HCT116 (cell line): ENCODE measurements around the gene MED26. TPM values are rescaled to one million over a fixed set of nuclear protein-coding genes. Genes with fewer than 3 reads are reported as not detected.

Source experiments
- ATAC-seq: fragments of 200-7000 bp; cut with Tn5 transposase; 2 replicates; pipeline ENCODE4 v1.9.1; 2020; ENCODE audit warnings: mild to moderate bottlenecking, moderate library complexity
- BruUV-seq: library from RNA; stranded (reverse); fragments of 400-500 nt; replicated peaks from 2 replicates; lab custom pipeline; 2021; lab: Mats Ljungman, UMichigan
- CTCF ChIA-PET: fragments of 300-600 bp; sonication (Branson Sonifier 250); formaldehyde crosslinking; loops from one replicate; lab custom pipeline; 2021; ENCODE audit warnings: antibody characterized with exemption; lab: Charles Lee
- POLR2A ChIA-PET: fragments of 300-600, 350-600 bp; sonication (Branson Sonifier 250); formaldehyde crosslinking; loops from one replicate; lab custom pipeline; 2021; ENCODE audit warnings: antibody characterized with exemption; lab: Charles Lee
- RAD21 ChIA-PET, 2 experiments: fragments of 300-600 bp; sonication (Branson Sonifier 250); formaldehyde crosslinking; loops; one replicate each; lab custom pipeline; 2023; ENCODE audit warnings: low total read pairs in 2 of 2; ENCODE audit not compliant: uncharacterized antibody in 2 of 2, unreplicated experiment in 2 of 2, low non-redundant PET in 1 of 2; lab: Charles Lee
- DNase-seq: peaks from one replicate; pipeline ENCODE4 v3.0.0-alpha.2; 2010; ENCODE audit warnings: low read depth, low spot score
- H2AFZ ChIP-seq: fragments of 200-600 bp; shearing (Covaris generic), sonication (generic); 2 replicates; pipeline ENCODE4 v1.6.1; 2017; ENCODE audit warnings: low read depth, mixed run types, mixed read lengths, antibody characterized with exemption, low read length; ENCODE audit not compliant: poor library complexity, severe bottlenecking
- H3K27ac ChIP-seq: 2 replicates; pipeline ENCODE4 v1.5.1; 2012; ENCODE audit warnings: low read depth, low read length
- H3K27me3 ChIP-seq: fragments of 200-600 bp; sonication (generic); 2 replicates; pipeline ENCODE4 v1.6.1; 2016; ENCODE audit warnings: mixed run types, low read length, mixed read lengths; ENCODE audit not compliant: insufficient read depth
- H3K36me3 ChIP-seq, 2 experiments: fragments of 200-500 bp in 1 of 2; fragments of 200-600 bp in 1 of 2; sonication (Bioruptor generic) in 1 of 2; sonication (generic) in 1 of 2; 2 replicates each; pipeline versions ENCODE4 v1.5.1 to v1.6.1; 2014 to 2016; ENCODE audit warnings: low read length in 2 of 2, inconsistent platforms in 1 of 2, mixed read lengths in 1 of 2, mixed run types in 1 of 2; ENCODE audit not compliant: insufficient read depth in 2 of 2, control insufficient read depth in 1 of 2
- H3K4me1 ChIP-seq, 2 experiments: fragments of 200-600 bp in 1 of 2; sonication (generic) in 1 of 2; 2 replicates each; pipeline versions ENCODE4 v1.5.1 to v1.6.1; 2012 to 2017; ENCODE audit warnings: low read length in 2 of 2, inconsistent platforms in 1 of 2, mild to moderate bottlenecking in 1 of 2, mixed read lengths in 1 of 2, mixed run types in 1 of 2, moderate library complexity in 1 of 2; ENCODE audit not compliant: insufficient read depth in 2 of 2, control insufficient read depth in 1 of 2
- H3K4me2 ChIP-seq: fragments of 200-600 bp; sonication (generic); 2 replicates; pipeline ENCODE4 v1.6.1; 2017; ENCODE audit warnings: mixed run types, low read length, mixed read lengths
- H3K4me3 ChIP-seq, 2 experiments: fragments of 200-600 bp in 1 of 2; sonication (generic) in 1 of 2; replicated peaks in 1 of 2; 2 replicates each; pipeline ENCODE4 v1.5.1; 2011 to 2016; ENCODE audit warnings: low read length in 2 of 2, control low read depth in 1 of 2, low read depth in 1 of 2, mild to moderate bottlenecking in 1 of 2, mixed read lengths in 1 of 2, mixed run types in 1 of 2
- H3K79me2 ChIP-seq: fragments of 200-600 bp; sonication (generic); 2 replicates; pipeline ENCODE4 v1.6.1; 2017; ENCODE audit warnings: mild to moderate bottlenecking, mixed run types, low read length, moderate library complexity, mixed read lengths; ENCODE audit not compliant: insufficient read depth
- H3K9ac ChIP-seq: fragments of 200-600 bp; sonication (generic); 2 replicates; pipeline ENCODE4 v1.6.1; 2016; ENCODE audit warnings: low read length, mixed read lengths
- H3K9me2 ChIP-seq: fragments of 200-600 bp; sonication (generic), shearing (Covaris generic); 2 replicates; pipeline ENCODE4 v1.6.1; 2017; ENCODE audit warnings: mixed run types, mild to moderate bottlenecking, moderate library complexity; ENCODE audit not compliant: insufficient read depth
- H3K9me3 ChIP-seq, 2 experiments: fragments of 200-500 bp in 1 of 2; fragments of 200-600 bp in 1 of 2; sonication (Bioruptor generic) in 1 of 2; sonication (generic) in 1 of 2; 2 replicates each; pipeline ENCODE4 v1.6.1; 2014 to 2017; ENCODE audit warnings: low read length in 2 of 2, mixed read lengths in 2 of 2, inconsistent platforms in 1 of 2, low read depth in 1 of 2, mild to moderate bottlenecking in 1 of 2, mixed run types in 1 of 2, moderate library complexity in 1 of 2; ENCODE audit not compliant: control insufficient read depth in 1 of 2, insufficient read depth in 1 of 2
- H4K20me1 ChIP-seq: fragments of 200-600 bp; sonication (generic), shearing (Covaris generic); 2 replicates; pipeline ENCODE4 v1.6.1; 2017; ENCODE audit warnings: mixed run types, mild to moderate bottlenecking, moderate library complexity; ENCODE audit not compliant: insufficient read depth
- CEBPB ChIP-seq: IDR thresholded peaks from 2 replicates; pipeline ENCODE4 v1.6.1; 2012; ENCODE audit warnings: low read depth
- EZH2 ChIP-seq: fragments of 200-600 bp; sonication (generic); IDR thresholded peaks from 2 replicates; pipeline ENCODE4 v1.6.1; 2017; ENCODE audit warnings: antibody characterized with exemption, mixed run types
- EZH2phosphoT487 ChIP-seq: fragments of 200-600 bp; IDR thresholded peaks from 2 replicates; pipeline ENCODE4 v1.6.1; 2018; ENCODE audit warnings: antibody characterized with exemption, borderline replicate concordance
- FOSL1 ChIP-seq: IDR thresholded peaks from 2 replicates; pipeline ENCODE4 v1.6.1; 2012; ENCODE audit warnings: low read depth
- JUND ChIP-seq: IDR thresholded peaks from 2 replicates; pipeline ENCODE4 v1.6.1; 2012
- POLR2AphosphoS5 ChIP-seq: IDR thresholded peaks from 2 replicates; pipeline ENCODE4 v1.6.1; 2011; ENCODE audit warnings: mild to moderate bottlenecking, low read depth, low read length, moderate library complexity
- SP1 ChIP-seq: IDR thresholded peaks from 2 replicates; pipeline ENCODE4 v1.6.1; 2012; ENCODE audit warnings: low read depth
- SRF ChIP-seq: IDR thresholded peaks from 2 replicates; pipeline ENCODE4 v1.6.1; 2012; ENCODE audit warnings: low read depth
- ZFX ChIP-seq: fragments of 450-650 bp; IDR thresholded peaks from 2 replicates; pipeline ENCODE4 v1.6.1; 2017
- ZNF274 ChIP-seq: fragments of 200-500 bp; sonication (Bioruptor generic); IDR thresholded peaks from 2 replicates; pipeline ENCODE4 v1.6.1; 2014; ENCODE audit warnings: mild to moderate bottlenecking, low read depth, low read length, inconsistent platforms
- intact Hi-C: fragments of 100-400 bp; cut with micrococcal nuclease; formaldehyde crosslinking; loops from 2 replicates; pipeline ENCODE4 v1.10.0; 2022
- total RNA-seq: library from RNA; stranded (reverse); gene quantifications from one replicate; pipeline ENCODE4 v1.2.1, GENCODE V29; 2021; ENCODE audit not compliant: unreplicated experiment
- TF ChIP-seq, protein P1 (sequence below): IDR thresholded peaks from 2 replicates; pipeline ENCODE4 v1.6.1; 2012
- TF ChIP-seq, protein P2 (sequence below): IDR thresholded peaks from 2 replicates; pipeline ENCODE4 v1.6.1; 2011; ENCODE audit warnings: mild to moderate bottlenecking, low read length, moderate library complexity; ENCODE audit not compliant: insufficient replicate concordance; ENCODE audit errors: extremely low read depth
- TF ChIP-seq, protein P3 (sequence below): IDR thresholded peaks from 2 replicates; pipeline ENCODE4 v1.6.1; 2012
- TF ChIP-seq, protein P4 (sequence below): IDR thresholded peaks from 2 replicates; pipeline ENCODE4 v1.6.1; 2012; ENCODE audit warnings: low read depth

The MED26 gene
- total RNA-seq, 1 experiment from 2014 or later: 13.3 TPM

DNA sequence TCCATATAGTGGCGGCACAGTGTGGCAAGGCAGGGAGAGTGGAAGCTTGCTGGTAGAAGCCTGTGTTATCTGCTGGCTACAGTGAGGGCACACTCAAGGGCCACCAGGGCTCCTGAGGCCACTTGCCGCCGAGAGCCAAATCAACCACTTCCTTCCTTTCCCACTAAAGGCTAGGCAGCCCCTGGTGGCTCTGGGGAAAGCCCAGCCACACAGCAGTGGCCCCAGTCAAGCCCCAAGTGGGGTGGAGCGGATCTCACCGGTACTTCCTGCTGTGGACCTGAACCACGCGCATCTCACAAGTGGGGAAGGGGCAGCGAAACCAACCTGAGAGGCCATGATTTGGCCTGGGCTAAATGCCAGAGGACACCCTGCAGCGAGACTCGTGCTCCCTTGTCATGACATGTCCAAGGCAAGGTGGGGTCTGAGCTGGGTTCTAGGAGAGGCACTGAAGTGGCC, 33.8 kb downstream of the MED26 start:
- intact Hi-C loops: no loop called here
- CTCF ChIA-PET: no interaction called here
- no TSS peak for BruUV-seq
- Histone ChIP-seq H3K4me1 (peaks cover 6 to 18% of the 10 kb centered on the region in 2 experiments; a peak in 3 of 4 replicates), H3K79me2 (peaks cover 100% of the 10 kb centered on the region), H3K36me3 (no peaks in the 10 kb centered on the region), H3K9me2 (no peaks in the 10 kb centered on the region), H3K27me3 (no peaks in the 10 kb centered on the region), H3K4me2 (no peak overlapping the region), H2AFZ (no peak overlapping the region)
- no peak for DNase-seq
- RAD21 ChIA-PET: no interaction called here
- TF ChIP-seq ZFX: no peak
- TF ChIP-seq SP1: no peak
- no peak for TF ChIP-seq ZNF274
- TF ChIP-seq, protein P1, sequence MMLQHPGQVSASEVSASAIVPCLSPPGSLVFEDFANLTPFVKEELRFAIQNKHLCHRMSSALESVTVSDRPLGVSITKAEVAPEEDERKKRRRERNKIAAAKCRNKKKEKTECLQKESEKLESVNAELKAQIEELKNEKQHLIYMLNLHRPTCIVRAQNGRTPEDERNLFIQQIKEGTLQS: no peak
- TF ChIP-seq, protein P2, sequence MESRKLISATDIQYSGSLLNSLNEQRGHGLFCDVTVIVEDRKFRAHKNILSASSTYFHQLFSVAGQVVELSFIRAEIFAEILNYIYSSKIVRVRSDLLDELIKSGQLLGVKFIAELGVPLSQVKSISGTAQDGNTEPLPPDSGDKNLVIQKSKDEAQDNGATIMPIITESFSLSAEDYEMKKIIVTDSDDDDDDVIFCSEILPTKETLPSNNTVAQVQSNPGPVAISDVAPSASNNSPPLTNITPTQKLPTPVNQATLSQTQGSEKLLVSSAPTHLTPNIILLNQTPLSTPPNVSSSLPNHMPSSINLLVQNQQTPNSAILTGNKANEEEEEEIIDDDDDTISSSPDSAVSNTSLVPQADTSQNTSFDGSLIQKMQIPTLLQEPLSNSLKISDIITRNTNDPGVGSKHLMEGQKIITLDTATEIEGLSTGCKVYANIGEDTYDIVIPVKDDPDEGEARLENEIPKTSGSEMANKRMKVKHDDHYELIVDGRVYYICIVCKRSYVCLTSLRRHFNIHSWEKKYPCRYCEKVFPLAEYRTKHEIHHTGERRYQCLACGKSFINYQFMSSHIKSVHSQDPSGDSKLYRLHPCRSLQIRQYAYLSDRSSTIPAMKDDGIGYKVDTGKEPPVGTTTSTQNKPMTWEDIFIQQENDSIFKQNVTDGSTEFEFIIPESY: no peak
- TF ChIP-seq CEBPB: no peak
- no peak for TF ChIP-seq POLR2AphosphoS5
- TF ChIP-seq EZH2phosphoT487: no peak
- no peak for TF ChIP-seq EZH2
- TF ChIP-seq JUND: no peak
- TF ChIP-seq, protein P3, sequence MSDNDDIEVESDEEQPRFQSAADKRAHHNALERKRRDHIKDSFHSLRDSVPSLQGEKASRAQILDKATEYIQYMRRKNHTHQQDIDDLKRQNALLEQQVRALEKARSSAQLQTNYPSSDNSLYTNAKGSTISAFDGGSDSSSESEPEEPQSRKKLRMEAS: no peak
- TF ChIP-seq, protein P4, sequence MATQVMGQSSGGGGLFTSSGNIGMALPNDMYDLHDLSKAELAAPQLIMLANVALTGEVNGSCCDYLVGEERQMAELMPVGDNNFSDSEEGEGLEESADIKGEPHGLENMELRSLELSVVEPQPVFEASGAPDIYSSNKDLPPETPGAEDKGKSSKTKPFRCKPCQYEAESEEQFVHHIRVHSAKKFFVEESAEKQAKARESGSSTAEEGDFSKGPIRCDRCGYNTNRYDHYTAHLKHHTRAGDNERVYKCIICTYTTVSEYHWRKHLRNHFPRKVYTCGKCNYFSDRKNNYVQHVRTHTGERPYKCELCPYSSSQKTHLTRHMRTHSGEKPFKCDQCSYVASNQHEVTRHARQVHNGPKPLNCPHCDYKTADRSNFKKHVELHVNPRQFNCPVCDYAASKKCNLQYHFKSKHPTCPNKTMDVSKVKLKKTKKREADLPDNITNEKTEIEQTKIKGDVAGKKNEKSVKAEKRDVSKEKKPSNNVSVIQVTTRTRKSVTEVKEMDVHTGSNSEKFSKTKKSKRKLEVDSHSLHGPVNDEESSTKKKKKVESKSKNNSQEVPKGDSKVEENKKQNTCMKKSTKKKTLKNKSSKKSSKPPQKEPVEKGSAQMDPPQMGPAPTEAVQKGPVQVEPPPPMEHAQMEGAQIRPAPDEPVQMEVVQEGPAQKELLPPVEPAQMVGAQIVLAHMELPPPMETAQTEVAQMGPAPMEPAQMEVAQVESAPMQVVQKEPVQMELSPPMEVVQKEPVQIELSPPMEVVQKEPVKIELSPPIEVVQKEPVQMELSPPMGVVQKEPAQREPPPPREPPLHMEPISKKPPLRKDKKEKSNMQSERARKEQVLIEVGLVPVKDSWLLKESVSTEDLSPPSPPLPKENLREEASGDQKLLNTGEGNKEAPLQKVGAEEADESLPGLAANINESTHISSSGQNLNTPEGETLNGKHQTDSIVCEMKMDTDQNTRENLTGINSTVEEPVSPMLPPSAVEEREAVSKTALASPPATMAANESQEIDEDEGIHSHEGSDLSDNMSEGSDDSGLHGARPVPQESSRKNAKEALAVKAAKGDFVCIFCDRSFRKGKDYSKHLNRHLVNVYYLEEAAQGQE: no peak
- no peak for TF ChIP-seq FOSL1
- no peak for TF ChIP-seq SRF
- TF ChIP-seq, all 23 proteins: peak for 0
- H4K20me1 ChIP-seq: peaks cover 4% of the 10 kb centered on the region; the same call in 1 of the 2 replicates
- ATAC-seq: no peak
- H3K27ac ChIP-seq: no peak overlapping the region
- no peaks in the 10 kb centered on the region for H3K9me3 ChIP-seq
- no peak overlapping the region for H3K9ac ChIP-seq
- no peak overlapping the region for H3K4me3 ChIP-seq
- POLR2A ChIA-PET: no interaction called here
